SK-N-MC (cell line): ENCODE data around the gene EXOSC1.

Experiments
- EZH2 ChIP-seq: fragments of 200-600 bp; sonication (generic); IDR thresholded peaks from one replicate; pipeline ENCODE4 v1.6.1; 2017; ENCODE audit warnings: antibody characterized with exemption
- FOXP2 ChIP-seq: optimal IDR thresholded peaks from 2 replicates; pipeline ENCODE3; 2011; ENCODE audit warnings: mild to moderate bottlenecking, moderate library complexity; ENCODE audit not compliant: insufficient read depth; ENCODE audit errors: extremely low read length, control extremely low read depth
- POLR2AphosphoS5 ChIP-seq: IDR thresholded peaks from 2 replicates; pipeline ENCODE4 v1.6.1; 2012; ENCODE audit warnings: mild to moderate bottlenecking, low read depth, low read length, borderline replicate concordance

- TF ChIP-seq EZH2: no peak
- no peak for TF ChIP-seq POLR2AphosphoS5
- TF ChIP-seq FOXP2: no peak
These were observed 55.7 kb downstream of the EXOSC1 start for GRCh38 chr10:97390091-97390490.
